GM21717 (cell line): ENCODE results near the gene GPHA2.

Experiments used
- ATAC-seq: cut with Tn5 transposase; IDR thresholded peaks from one replicate; pipeline ENCODE4 v1.9.1; 2021; ENCODE audit warnings: mild to moderate bottlenecking, moderate library complexity; ENCODE audit not compliant: unreplicated experiment

GPHA2 gene

GRCh38 chr11:64911689-64912088 is 24.0 kb downstream of the GPHA2 start:
- no peak for ATAC-seq

GRCh38 chr11:64911142-64911541 is 24.6 kb downstream of the GPHA2 start:
- no peak for ATAC-seq

- no peak for ATAC-seq
Measured at GRCh38 chr11:64910451-64911093, 25.1 kb downstream of the GPHA2 start.

GRCh38 chr11:64909653-64910343 is 25.9 kb downstream of the GPHA2 start:
- no peak for ATAC-seq

- ATAC-seq: no peak
Measured at GRCh38 chr11:64908766-64909165, 26.9 kb downstream of the GPHA2 start.

GRCh38 chr11:64906314-64906635 is 29.4 kb downstream of the GPHA2 start:
- ATAC-seq: no peak

GRCh38 chr11:64905516-64906313 is 30.0 kb downstream of the GPHA2 start:
- no peak for ATAC-seq

GRCh38 chr11:64903291-64903833 is 32.3 kb downstream of the GPHA2 start:
- ATAC-seq: no peak

GRCh38 chr11:64902102-64902900 is 33.4 kb downstream of the GPHA2 start:
- ATAC-seq: no peak

- no peak for ATAC-seq
Measured at GRCh38 chr11:64900774-64901173, 34.9 kb downstream of the GPHA2 start.

GRCh38 chr11:64900263-64900678 is 35.4 kb downstream of the GPHA2 start:
- ATAC-seq: no peak

GRCh38 chr11:64898541-64898940 is 37.2 kb downstream of the GPHA2 start:
- no peak for ATAC-seq

- ATAC-seq: no peak
Measured at GRCh38 chr11:64898076-64898445, 37.6 kb downstream of the GPHA2 start.

GRCh38 chr11:64897381-64898075 is 38.2 kb downstream of the GPHA2 start:
- ATAC-seq: no peak

GRCh38 chr11:64896448-64897022 is 39.2 kb downstream of the GPHA2 start:
- ATAC-seq: no peak

GRCh38 chr11:64894812-64895452 is 40.8 kb downstream of the GPHA2 start:
- no peak for ATAC-seq

GRCh38 chr11:64894070-64894811 is 41.5 kb downstream of the GPHA2 start:
- peak; percentile 57 for ATAC-seq

- ATAC-seq: no peak
Measured at GRCh38 chr11:64893194-64894069, 42.3 kb downstream of the GPHA2 start.
